Effector memory CD8-positive, alpha-beta T cell (primary cell): ENCODE data around the gene LRP3.
"Not testable (repeated sequence)": the region's sequence is repeated elsewhere in the genome, so short reads cannot be mapped to it uniquely, and the experiment has no call there.

Source experiments
- ATAC-seq: fragments of 150-1000 bp; cut with Tn5 transposase; replicated peaks from 2 replicates; pipeline ENCODE4 v1.10.0; 2021; ENCODE audit warnings: mild to moderate bottlenecking, moderate library complexity
- DNase-seq, 3 experiments: peaks; one replicate each; pipeline ENCODE4 v3.0.0; 2021
- H3K27ac Mint-ChIP-seq, 2 donors: one replicate each; pipeline ENCODE4 v1.8.0; 2022; ENCODE audit warnings: mild to moderate bottlenecking in 2 of 2, mixed read lengths in 2 of 2, moderate library complexity in 2 of 2
- H3K27me3 Mint-ChIP-seq, 2 donors: one replicate each; pipeline ENCODE4 v1.8.0; 2022; ENCODE audit warnings: mixed read lengths in 2 of 2
- H3K36me3 Mint-ChIP-seq: one replicate; pipeline ENCODE4 v1.8.0; 2022; ENCODE audit warnings: mild to moderate bottlenecking, moderate library complexity, mixed read lengths; ENCODE audit not compliant: insufficient read depth
- H3K4me1 Mint-ChIP-seq, 2 donors: one replicate each; pipeline ENCODE4 v1.8.0; 2022; ENCODE audit warnings: low read depth in 2 of 2, mixed read lengths in 2 of 2
- H3K4me3 Mint-ChIP-seq, 2 donors: one replicate each; pipeline ENCODE4 v1.8.0; 2022; ENCODE audit warnings: mild to moderate bottlenecking in 2 of 2, mixed read lengths in 2 of 2, moderate library complexity in 2 of 2
- H3K9me3 Mint-ChIP-seq, 2 donors: one replicate each; pipeline ENCODE4 v1.8.0; 2022; ENCODE audit warnings: mixed read lengths in 2 of 2

The LRP3 gene

GRCh38 chr19:33189453-33189852 lies 4.7 kb upstream of the LRP3 start:
- no peak for ATAC-seq
- Mint-ChIP-seq H3K9me3 (no peaks in the 10 kb centered on the region), H3K4me3 (no peak overlapping the region), H3K4me1 (peaks cover 5 to 6% of the 10 kb centered on the region in 2 donors), H3K27ac (no peak overlapping the region), H3K27me3 (peaks cover 32 to 44% of the 10 kb centered on the region in 2 donors), H3K36me3 (no peaks in the 10 kb centered on the region)
- DNase-seq, result no peak

- not testable (repeated sequence) for DNase-seq, H3K36me3 Mint-ChIP-seq, H3K4me1 Mint-ChIP-seq, ATAC-seq, H3K4me3 Mint-ChIP-seq, H3K9me3 Mint-ChIP-seq, H3K27ac Mint-ChIP-seq
- H3K27me3 Mint-ChIP-seq, result peaks cover 41 to 54% of the 10 kb centered on the region in 2 donors
Observed at GRCh38 chr19:33191092-33191491, 3.0 kb upstream of the LRP3 start.

- H3K9me3 Mint-ChIP-seq, result no peaks in the 10 kb centered on the region
- ATAC-seq, result no peak
- H3K36me3 Mint-ChIP-seq, result no peaks in the 10 kb centered on the region
- peaks cover 0 to 2% of the 10 kb centered on the region in 2 donors for H3K4me1 Mint-ChIP-seq
- no peak overlapping the region for H3K4me3 Mint-ChIP-seq
- peaks cover 41 to 58% of the 10 kb centered on the region in 2 donors for H3K27me3 Mint-ChIP-seq
- no peak for DNase-seq
- no peak overlapping the region for H3K27ac Mint-ChIP-seq
Observed at GRCh38 chr19:33191501-33191900, 2.6 kb upstream of the LRP3 start.

- Mint-ChIP-seq H3K4me1 (peaks cover 0 to 3% of the 10 kb centered on the region in 2 donors), H3K9me3 (no peaks in the 10 kb centered on the region), H3K27me3 (peaks cover 41 to 63% of the 10 kb centered on the region in 2 donors), H3K36me3 (no peaks in the 10 kb centered on the region), H3K27ac (no peak overlapping the region), H3K4me3 (no peak overlapping the region)
- ATAC-seq (no peak), DNase-seq (no peak)
Observed at GRCh38 chr19:33192010-33192409, 2.1 kb upstream of the LRP3 start.

- Mint-ChIP-seq H3K27me3 (peaks cover 41 to 68% of the 10 kb centered on the region in 2 donors), H3K4me3 (peak overlapping the region; percentile 31 to 66), H3K9me3 (no peaks in the 10 kb centered on the region), H3K36me3 (no peaks in the 10 kb centered on the region), H3K4me1 (peaks cover 0 to 5% of the 10 kb centered on the region in 2 donors), H3K27ac (no peak overlapping the region)
- ATAC-seq (no peak), DNase-seq (no peak)
Observed at GRCh38 chr19:33193269-33193864, 763 bp upstream of the LRP3 start.

GRCh38 chr19:33194532-33194885 lies 379 bp downstream of the LRP3 start:
- peaks cover 41 to 68% of the 10 kb centered on the region in 2 donors for H3K27me3 Mint-ChIP-seq

DNA sequence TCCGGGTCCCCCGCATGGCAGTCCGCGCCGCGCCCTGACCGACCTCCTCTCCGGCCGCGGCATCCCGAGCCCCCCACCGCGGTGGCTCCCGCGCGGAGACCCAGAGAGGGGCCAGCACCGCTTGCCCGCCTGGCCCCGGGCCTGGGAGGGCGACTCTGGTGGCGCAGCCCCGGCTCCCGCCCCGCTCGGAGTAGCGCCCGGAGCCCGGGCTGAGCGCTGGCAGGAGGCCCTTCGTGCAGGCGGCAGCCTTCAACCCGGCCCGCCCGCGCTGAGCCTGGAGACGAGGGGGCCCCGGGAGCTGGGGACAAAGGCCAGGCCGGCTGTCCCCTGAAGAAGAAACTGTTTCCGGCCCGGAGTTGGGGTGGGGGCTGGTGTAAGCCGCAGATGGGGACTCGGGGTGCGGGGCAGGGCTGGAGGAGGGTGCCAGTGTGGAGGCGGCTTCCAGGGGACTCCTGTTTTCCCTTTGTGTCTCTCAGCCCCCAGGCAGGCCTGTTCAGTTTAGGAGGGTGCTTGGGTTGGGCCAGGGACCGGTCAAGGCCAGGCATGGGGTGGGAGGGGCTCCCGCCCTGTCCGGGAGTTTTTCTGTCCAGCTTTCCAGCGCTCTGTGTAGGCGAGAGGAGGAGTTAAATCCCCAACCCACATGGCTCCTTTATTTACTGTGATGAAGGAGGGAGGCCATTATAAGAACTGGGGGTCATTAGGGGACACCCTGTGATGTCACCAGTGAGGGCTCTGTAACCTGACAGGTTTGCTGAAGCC lies 935 bp downstream of the LRP3 start:
- peaks cover 0 to 5% of the 10 kb centered on the region in 2 donors for H3K4me1 Mint-ChIP-seq
- H3K36me3 Mint-ChIP-seq, result no peaks in the 10 kb centered on the region
- peaks cover 41 to 63% of the 10 kb centered on the region in 2 donors for H3K27me3 Mint-ChIP-seq
- peak overlapping the region in 1 of 2 donors; percentile 23 for H3K4me3 Mint-ChIP-seq
- no peak for ATAC-seq
- H3K9me3 Mint-ChIP-seq, result no peaks in the 10 kb centered on the region
- DNase-seq, result no peak
- H3K27ac Mint-ChIP-seq, result no peak overlapping the region

More at GRCh38 chr19:33194532-33194885, 379 bp downstream of the LRP3 start:
- ATAC-seq (peak; percentile 19), DNase-seq (no peak)
- H3K4me1 Mint-ChIP-seq, result peaks cover 0 to 5% of the 10 kb centered on the region in 2 donors
- no peak overlapping the region for H3K4me3 Mint-ChIP-seq
- no peaks in the 10 kb centered on the region for H3K9me3 Mint-ChIP-seq
- no peaks in the 10 kb centered on the region for H3K36me3 Mint-ChIP-seq
- H3K27ac Mint-ChIP-seq, result no peak overlapping the region

DNA sequence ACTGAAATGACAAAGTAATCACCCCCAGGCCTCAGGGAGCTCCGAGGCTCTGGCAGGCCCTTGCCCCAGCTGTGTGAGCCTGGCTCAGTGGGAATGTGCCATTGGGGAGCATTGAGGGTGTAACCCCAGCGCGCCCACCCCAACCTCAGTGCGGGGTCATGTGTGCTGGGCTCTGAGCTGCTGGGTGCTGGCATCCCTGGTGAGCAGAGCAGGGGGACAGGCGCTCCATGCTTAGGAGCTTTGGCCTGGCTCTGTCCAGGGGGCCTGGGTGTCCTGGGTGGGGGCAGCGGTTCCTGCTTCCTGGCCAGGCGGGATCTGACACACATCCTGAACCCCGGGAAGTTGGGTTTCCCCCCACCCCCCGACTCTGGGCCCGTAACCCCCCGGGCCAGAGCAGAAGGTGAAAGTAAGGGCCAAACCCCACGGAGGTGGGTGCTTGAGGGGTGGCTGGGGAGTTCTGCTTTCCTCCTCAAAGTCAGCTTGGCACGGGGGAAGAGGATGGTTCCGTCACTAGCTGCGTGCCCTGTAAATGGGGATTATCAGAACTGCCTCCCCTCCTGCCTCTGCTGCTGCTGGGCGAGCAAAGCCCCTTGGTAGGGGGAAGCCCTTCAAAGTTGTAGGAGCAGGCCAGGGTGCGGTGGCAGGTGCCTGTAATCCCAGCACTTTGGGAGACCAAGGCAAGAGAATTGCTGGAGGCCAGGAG lies 1.7 kb downstream of the LRP3 start:
- peak overlapping the region in 1 of 2 donors; percentile 23 for H3K4me3 Mint-ChIP-seq
- DNase-seq, result no peak
- peaks cover 35 to 55% of the 10 kb centered on the region in 2 donors for H3K27me3 Mint-ChIP-seq

DNA sequence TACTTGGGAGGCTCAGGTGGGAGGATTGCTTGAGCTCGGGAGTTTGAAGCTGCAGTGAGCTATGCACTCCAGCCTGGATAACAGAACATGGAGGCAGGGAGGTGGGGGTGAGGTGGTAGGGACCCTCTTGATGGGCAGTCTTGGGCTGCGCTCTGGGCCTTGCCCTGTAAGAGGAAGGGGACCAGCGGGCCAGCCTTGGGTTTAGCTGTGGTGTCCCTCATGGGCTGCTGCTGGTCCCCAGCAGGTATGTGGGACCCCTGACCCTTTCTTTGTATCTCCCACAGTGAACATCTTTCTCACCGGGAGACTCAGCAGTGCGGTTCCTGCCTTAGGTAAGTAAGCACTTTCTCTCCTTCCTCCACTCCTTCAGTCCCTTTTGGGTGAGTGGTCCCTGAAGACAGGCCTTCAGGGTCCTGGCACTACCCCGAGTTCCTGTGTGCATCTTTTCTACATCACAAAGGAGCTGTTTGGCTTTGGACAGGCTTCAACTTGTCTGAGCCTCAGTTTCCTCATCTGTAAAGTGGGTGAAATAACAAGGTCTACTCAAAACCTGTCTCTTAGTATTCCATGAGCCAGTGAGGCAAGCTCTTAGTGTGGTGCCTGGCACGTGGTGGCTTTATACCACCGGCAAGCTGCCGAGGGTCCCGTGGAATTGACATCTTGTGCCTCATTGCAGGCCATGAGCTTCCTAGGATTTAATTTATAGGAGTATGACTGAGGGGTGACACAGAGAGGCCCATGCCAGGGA lies 2.5 kb downstream of the LRP3 start:
- H3K4me1 Mint-ChIP-seq, result peaks cover 0 to 5% of the 10 kb centered on the region in 2 donors
- ATAC-seq, result no peak
- peaks cover 31 to 53% of the 10 kb centered on the region in 2 donors for H3K27me3 Mint-ChIP-seq
- H3K36me3 Mint-ChIP-seq, result no peaks in the 10 kb centered on the region
- DNase-seq, result no peak
- no peak overlapping the region for H3K27ac Mint-ChIP-seq
- H3K9me3 Mint-ChIP-seq, result no peaks in the 10 kb centered on the region
- H3K4me3 Mint-ChIP-seq, result no peak overlapping the region

More for the DNA sequence above, 1.7 kb downstream of the LRP3 start:
- no peaks in the 10 kb centered on the region for H3K36me3 Mint-ChIP-seq
- ATAC-seq, result no peak
- H3K9me3 Mint-ChIP-seq, result no peaks in the 10 kb centered on the region
- no peak overlapping the region for H3K27ac Mint-ChIP-seq
- peaks cover 0 to 5% of the 10 kb centered on the region in 2 donors for H3K4me1 Mint-ChIP-seq

DNA sequence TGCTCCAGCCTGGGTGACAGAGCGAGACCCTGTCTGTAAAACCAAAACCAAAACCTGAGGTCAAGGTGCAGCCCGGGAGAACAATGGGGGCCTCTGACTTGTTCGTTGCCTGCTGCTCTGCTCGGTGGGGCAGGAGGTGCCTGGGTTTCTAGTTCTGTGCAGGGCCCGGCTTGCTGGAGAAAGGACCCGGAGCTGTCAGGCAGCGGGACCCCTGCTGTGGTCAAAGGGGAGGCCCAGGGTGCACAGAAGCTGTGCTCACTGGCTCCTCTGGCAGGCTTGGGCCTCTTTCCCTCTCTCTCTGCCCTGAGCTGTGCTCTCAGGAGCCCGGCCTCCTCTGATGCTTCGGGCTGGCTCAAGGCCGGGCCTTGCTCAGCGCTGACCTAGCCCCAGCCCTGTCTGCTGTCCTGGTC lies 3.5 kb downstream of the LRP3 start:
- DNase-seq (no peak), ATAC-seq (no peak)
- Mint-ChIP-seq H3K27me3 (peaks cover 22 to 43% of the 10 kb centered on the region in 2 donors), H3K9me3 (no peaks in the 10 kb centered on the region), H3K4me3 (no peak overlapping the region), H3K36me3 (no peaks in the 10 kb centered on the region), H3K27ac (no peak overlapping the region), H3K4me1 (peaks cover 0 to 5% of the 10 kb centered on the region in 2 donors)

GRCh38 chr19:33198169-33198568 lies 4.0 kb downstream of the LRP3 start:
- no peak for DNase-seq
- Mint-ChIP-seq H3K36me3 (no peaks in the 10 kb centered on the region), H3K27me3 (peaks cover 16 to 37% of the 10 kb centered on the region in 2 donors)

GRCh38 chr19:33199441-33200265 lies 5.5 kb downstream of the LRP3 start:
- DNase-seq (no peak), ATAC-seq (no peak)
- H3K27me3 Mint-ChIP-seq, result peaks cover 9 to 29% of the 10 kb centered on the region in 2 donors
- H3K9me3 Mint-ChIP-seq, result no peaks in the 10 kb centered on the region
- peaks cover 0 to 4% of the 10 kb centered on the region in 2 donors for H3K4me1 Mint-ChIP-seq
- no peaks in the 10 kb centered on the region for H3K36me3 Mint-ChIP-seq
- no peak overlapping the region for H3K27ac Mint-ChIP-seq
- no peak overlapping the region for H3K4me3 Mint-ChIP-seq

More at GRCh38 chr19:33198169-33198568, 4.0 kb downstream of the LRP3 start:
- H3K4me3 Mint-ChIP-seq, result no peak overlapping the region
- peaks cover 0 to 5% of the 10 kb centered on the region in 2 donors for H3K4me1 Mint-ChIP-seq
- no peak for ATAC-seq
- no peak overlapping the region for H3K27ac Mint-ChIP-seq
- H3K9me3 Mint-ChIP-seq, result no peaks in the 10 kb centered on the region
